ENCODE data around the gene ANTXR1. TPM values are rescaled to one million over a fixed set of nuclear protein-coding genes. Genes with fewer than 3 reads are reported as not detected.

ANTXR1 gene
- total RNA-seq, 1 experiment from 2014 or later = 181 TPM

DNA sequence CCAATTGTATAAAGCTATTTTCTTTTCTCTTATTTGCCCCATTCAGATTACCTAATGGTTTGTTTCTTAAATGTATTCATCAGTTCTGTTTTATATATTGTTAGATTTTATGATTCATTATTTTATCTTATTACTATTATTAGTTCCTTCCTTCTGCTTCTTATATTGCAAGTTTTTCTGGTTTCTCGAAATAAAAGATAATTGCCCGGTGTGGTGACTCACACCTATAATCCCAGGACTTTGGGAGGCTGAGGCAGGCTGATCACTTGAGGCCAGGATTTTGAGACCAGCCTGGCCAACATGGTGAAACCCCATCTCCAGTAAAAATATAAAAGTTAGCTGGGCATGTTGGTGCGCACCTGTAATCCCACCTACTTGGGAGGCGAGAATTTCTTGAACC is 37.8 kb downstream of the ANTXR1 start:
- Histone ChIP-seq H3K36me3 (ENCODE audit: insufficient read depth, low read length, poor library complexity, severe bottlenecking) (peaks cover 13% of the 10 kb centered on the region), H3K4me1 (ENCODE audit: insufficient read depth, low read length, poor library complexity, severe bottlenecking) (no peaks in the 10 kb centered on the region), H3K27me3 (replicated peaks; ENCODE audit: insufficient read depth, low read depth, low read length, poor library complexity) (no peaks in the 10 kb centered on the region), H3K4me3 (ENCODE audit: low read depth, low read length, poor library complexity, severe bottlenecking) (no peak overlapping the region), H3K9me3 (ENCODE audit: low read depth, low read length, poor library complexity, severe bottlenecking) (no peaks in the 10 kb centered on the region), H3K27ac (ENCODE audit: low read depth, low read length, poor library complexity, severe bottlenecking) (no peak overlapping the region)
- POLR2A ChIA-PET (ENCODE audit: low non-redundant PET) = no interaction called here
- CTCF ChIA-PET = no interaction called here
- no TSS peak for BruUV-seq (replicated peaks)
- intact Hi-C loops (cut with micrococcal nuclease; ENCODE audit: unreplicated experiment) = no loop called here
- TF ChIP-seq CTCF (conservative IDR thresholded peaks at IDR 0.05; ENCODE audit: low read depth, low read length) (no peak), EZH2 (IDR thresholded peaks at IDR 0.05; ENCODE audit: borderline replicate concordance, low read depth, low read length, poor library complexity, severe bottlenecking) (no peak)
- no peak for DNase-seq (ENCODE audit: low spot score)

GRCh38 chr2:69053416-69053965 is 40.5 kb downstream of the ANTXR1 start:
- H3K4me3 ChIP-seq (ENCODE audit: low read depth, low read length, poor library complexity, severe bottlenecking) = no peak overlapping the region
- intact Hi-C loops (cut with micrococcal nuclease; ENCODE audit: unreplicated experiment) = no loop called here
- DNase-seq (ENCODE audit: low spot score) = no peak
- CTCF ChIA-PET = no interaction called here
- no peaks in the 10 kb centered on the region for H3K4me1 ChIP-seq (ENCODE audit: insufficient read depth, low read length, poor library complexity, severe bottlenecking)
- H3K27me3 ChIP-seq (replicated peaks; ENCODE audit: insufficient read depth, low read depth, low read length, poor library complexity) = no peaks in the 10 kb centered on the region
- peaks cover 5% of the 10 kb centered on the region for H3K36me3 ChIP-seq (ENCODE audit: insufficient read depth, low read length, poor library complexity, severe bottlenecking)
- H3K9me3 ChIP-seq (ENCODE audit: low read depth, low read length, poor library complexity, severe bottlenecking) = peaks cover 6% of the 10 kb centered on the region
- POLR2A ChIA-PET (ENCODE audit: low non-redundant PET) = no interaction called here
- TF ChIP-seq EZH2 (IDR thresholded peaks at IDR 0.05; ENCODE audit: borderline replicate concordance, low read depth, low read length, poor library complexity, severe bottlenecking) = no peak
- TF ChIP-seq CTCF (conservative IDR thresholded peaks at IDR 0.05; ENCODE audit: low read depth, low read length) = no peak
- BruUV-seq (replicated peaks) = no TSS peak
- no peak overlapping the region for H3K27ac ChIP-seq (ENCODE audit: low read depth, low read length, poor library complexity, severe bottlenecking)

GRCh38 chr2:69054431-69054830 is 41.5 kb downstream of the ANTXR1 start:
- H3K36me3 ChIP-seq (ENCODE audit: insufficient read depth, low read length, poor library complexity, severe bottlenecking) = peaks cover 5% of the 10 kb centered on the region
- intact Hi-C loops (cut with micrococcal nuclease; ENCODE audit: unreplicated experiment) = no loop called here
- H3K4me1 ChIP-seq (ENCODE audit: insufficient read depth, low read length, poor library complexity, severe bottlenecking) = no peaks in the 10 kb centered on the region
- H3K27me3 ChIP-seq (replicated peaks; ENCODE audit: insufficient read depth, low read depth, low read length, poor library complexity) = no peaks in the 10 kb centered on the region
- DNase-seq (ENCODE audit: low spot score) = no peak
- H3K27ac ChIP-seq (ENCODE audit: low read depth, low read length, poor library complexity, severe bottlenecking) = no peak overlapping the region
- no peak overlapping the region for H3K4me3 ChIP-seq (ENCODE audit: low read depth, low read length, poor library complexity, severe bottlenecking)
- TF ChIP-seq EZH2 (IDR thresholded peaks at IDR 0.05; ENCODE audit: borderline replicate concordance, low read depth, low read length, poor library complexity, severe bottlenecking) (no peak), CTCF (conservative IDR thresholded peaks at IDR 0.05; ENCODE audit: low read depth, low read length) (no peak)
- H3K9me3 ChIP-seq (ENCODE audit: low read depth, low read length, poor library complexity, severe bottlenecking) = peaks cover 7% of the 10 kb centered on the region
- POLR2A ChIA-PET (ENCODE audit: low non-redundant PET) = no interaction called here
- CTCF ChIA-PET = no interaction called here
- BruUV-seq (replicated peaks) = no TSS peak

Data from A673 (cell line).